ENCODE results near the gene ASXL1. TPM values are rescaled to one million over a fixed set of nuclear protein-coding genes. Genes with fewer than 3 reads are reported as not detected.

ASXL1 gene
- total and polyA plus RNA-seq, 9 of the 15 experiments (the other 6 are each of a cell fraction or from before 2014, with no cell fraction given), result 6.5 to 65.3 (median 32.3) TPM

DNA sequence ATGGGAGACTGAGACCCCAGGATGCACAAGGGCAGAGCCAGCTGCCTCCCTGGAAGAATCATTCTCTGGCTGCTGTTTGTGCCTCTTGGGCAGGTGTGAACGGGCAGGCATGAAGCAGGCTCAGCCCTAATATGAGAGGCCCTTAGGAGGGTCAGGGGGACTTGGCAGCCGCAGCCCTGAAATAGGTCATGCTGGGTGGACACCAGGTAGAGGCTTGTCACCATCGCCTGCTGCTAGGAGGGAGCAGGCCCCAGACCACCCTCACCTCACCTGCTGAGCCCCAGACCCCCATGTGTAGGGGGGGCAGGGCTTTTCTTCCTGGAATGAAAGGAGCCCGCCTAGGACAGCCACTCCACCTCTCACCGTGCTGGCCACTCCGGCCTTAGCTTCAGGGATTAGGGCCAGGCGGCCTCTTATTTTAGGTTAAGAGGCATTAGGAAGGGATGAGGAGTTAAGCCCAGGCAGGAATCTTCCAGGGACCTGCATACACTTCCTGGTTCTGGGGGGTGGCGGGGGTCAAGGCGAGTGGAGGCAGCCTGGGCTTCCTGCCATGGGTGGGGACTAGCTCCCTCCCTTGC is 92.4 kb downstream of the ASXL1 start (continued):
- TF ChIP-seq, protein P1, sequence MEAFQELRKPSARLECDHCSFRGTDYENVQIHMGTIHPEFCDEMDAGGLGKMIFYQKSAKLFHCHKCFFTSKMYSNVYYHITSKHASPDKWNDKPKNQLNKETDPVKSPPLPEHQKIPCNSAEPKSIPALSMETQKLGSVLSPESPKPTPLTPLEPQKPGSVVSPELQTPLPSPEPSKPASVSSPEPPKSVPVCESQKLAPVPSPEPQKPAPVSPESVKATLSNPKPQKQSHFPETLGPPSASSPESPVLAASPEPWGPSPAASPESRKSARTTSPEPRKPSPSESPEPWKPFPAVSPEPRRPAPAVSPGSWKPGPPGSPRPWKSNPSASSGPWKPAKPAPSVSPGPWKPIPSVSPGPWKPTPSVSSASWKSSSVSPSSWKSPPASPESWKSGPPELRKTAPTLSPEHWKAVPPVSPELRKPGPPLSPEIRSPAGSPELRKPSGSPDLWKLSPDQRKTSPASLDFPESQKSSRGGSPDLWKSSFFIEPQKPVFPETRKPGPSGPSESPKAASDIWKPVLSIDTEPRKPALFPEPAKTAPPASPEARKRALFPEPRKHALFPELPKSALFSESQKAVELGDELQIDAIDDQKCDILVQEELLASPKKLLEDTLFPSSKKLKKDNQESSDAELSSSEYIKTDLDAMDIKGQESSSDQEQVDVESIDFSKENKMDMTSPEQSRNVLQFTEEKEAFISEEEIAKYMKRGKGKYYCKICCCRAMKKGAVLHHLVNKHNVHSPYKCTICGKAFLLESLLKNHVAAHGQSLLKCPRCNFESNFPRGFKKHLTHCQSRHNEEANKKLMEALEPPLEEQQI (IDR thresholded peaks at IDR 0.05), result no peak
- no peak for TF ChIP-seq POLR2B (IDR thresholded peaks at IDR 0.05; ENCODE audit: low read depth, partially characterized antibody)

DNA sequence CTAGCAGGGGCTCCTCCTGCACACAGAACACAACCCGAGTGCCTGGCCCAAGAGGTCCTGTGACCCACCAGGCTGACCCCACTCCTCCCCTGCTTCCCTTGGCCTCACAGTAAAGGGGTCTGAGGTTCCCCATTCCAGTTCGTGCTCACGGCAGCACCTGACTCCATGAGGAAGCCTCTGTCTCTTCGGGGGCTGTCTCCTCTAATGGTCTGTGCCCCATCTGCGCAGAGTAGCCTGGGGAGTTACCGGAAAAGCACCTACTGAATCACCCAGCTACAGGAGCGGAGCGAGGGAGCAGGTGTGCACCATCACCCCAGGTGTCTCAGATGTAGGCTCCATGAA is 93.2 kb downstream of the ASXL1 start:
- DNase-seq (ENCODE audit: extremely low read depth in 1 of 4, low spot score in 3 of 4) (no peak), FAIRE-seq (no peak), ATAC-seq (no peak)
- in situ Hi-C loops (cut with MboI) (no loop called here), intact Hi-C loops (cut with micrococcal nuclease) (no loop called here)
- peaks cover 0 to 14% of the 10 kb centered on the region in 2 experiments; a peak in 2 of 5 replicates for H3K4me1 ChIP-seq (replicated peaks in 1 of 2; ENCODE audit: control insufficient read depth in 2 of 2, insufficient read depth in 2 of 2, low read length in 2 of 2)
- ChIA-PET CTCF (ENCODE audit: low intra/inter-chr PET ratio) (no interaction called here), POLR2A (interaction anchor here (0.7 kb wide), 2 partner anchors 22 to 23 kb away, joined by 3 to 4 read pairs; no protein-coding TSS in a partner anchor)
- H3K79me2 ChIP-seq (ENCODE audit: control insufficient read depth, insufficient read depth, low read length), result no peaks in the 10 kb centered on the region
- BruUV-seq (replicated peaks), result no TSS peak
- no peak overlapping the region for H2AFZ ChIP-seq (ENCODE audit: low read depth, low read length)
- H3K27ac ChIP-seq (ENCODE audit: extremely low read depth, low read depth, low read length), result no peak overlapping the region
- peaks cover 99% of the 10 kb centered on the region; the same call in 2 of the 3 replicates for H3K36me3 ChIP-seq (ENCODE audit: control insufficient read depth, insufficient read depth, low read length)
- H3K9ac ChIP-seq (ENCODE audit: insufficient read depth in 1 of 2, low read depth in 2 of 2, low read length in 2 of 2), result no peak overlapping the region
- H3K9me3 ChIP-seq (replicated peaks; ENCODE audit: control insufficient read depth, insufficient read depth, low read depth, low read length), result no peaks in the 10 kb centered on the region
- H3K9me1 ChIP-seq (ENCODE audit: control insufficient read depth, insufficient read depth, low read length), result peaks cover 2% of the 10 kb centered on the region
- H3K4me2 ChIP-seq (ENCODE audit: insufficient read depth, low read length), result no peak overlapping the region
- no peaks in the 10 kb centered on the region for H3K27me3 ChIP-seq (ENCODE audit: control insufficient read depth in 2 of 2, insufficient read depth in 2 of 2, low read length in 2 of 2)
- H4K20me1 ChIP-seq (replicated peaks; ENCODE audit: control insufficient read depth, insufficient read depth, low read length), result 0 out of 2 replicates have a peak, but pooled peaks cover 12% of the 10 kb centered on the region
- 96% methylated on average over 6 of the region's 8 CpGs for WGBS (ENCODE audit: insufficient coverage, low coverage, missing lambda C conversion rate)
- no peak overlapping the region for H3K4me3 ChIP-seq
- no peak for TF ChIP-seq MEIS2 (IDR thresholded peaks at IDR 0.05; ENCODE audit: partially characterized antibody)
- no peak for TF ChIP-seq NCOA4 (IDR thresholded peaks at IDR 0.05; ENCODE audit: partially characterized antibody)
- no peak for TF ChIP-seq STAG1 (CRISPR knock-in tag; IDR thresholded peaks at IDR 0.05; ENCODE audit: borderline replicate concordance)
- TF ChIP-seq, protein P2, sequence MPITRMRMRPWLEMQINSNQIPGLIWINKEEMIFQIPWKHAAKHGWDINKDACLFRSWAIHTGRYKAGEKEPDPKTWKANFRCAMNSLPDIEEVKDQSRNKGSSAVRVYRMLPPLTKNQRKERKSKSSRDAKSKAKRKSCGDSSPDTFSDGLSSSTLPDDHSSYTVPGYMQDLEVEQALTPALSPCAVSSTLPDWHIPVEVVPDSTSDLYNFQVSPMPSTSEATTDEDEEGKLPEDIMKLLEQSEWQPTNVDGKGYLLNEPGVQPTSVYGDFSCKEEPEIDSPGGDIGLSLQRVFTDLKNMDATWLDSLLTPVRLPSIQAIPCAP (CRISPR knock-in tag; IDR thresholded peaks at IDR 0.05; ENCODE audit: borderline replicate concordance), result no peak
- no peak for TF ChIP-seq HDAC2 (IDR thresholded peaks at IDR 0.05)
- TF ChIP-seq MEF2D (tag; conservative IDR thresholded peaks at IDR 0.05; ENCODE audit: low read depth), result no peak
- TF ChIP-seq, protein P3, sequence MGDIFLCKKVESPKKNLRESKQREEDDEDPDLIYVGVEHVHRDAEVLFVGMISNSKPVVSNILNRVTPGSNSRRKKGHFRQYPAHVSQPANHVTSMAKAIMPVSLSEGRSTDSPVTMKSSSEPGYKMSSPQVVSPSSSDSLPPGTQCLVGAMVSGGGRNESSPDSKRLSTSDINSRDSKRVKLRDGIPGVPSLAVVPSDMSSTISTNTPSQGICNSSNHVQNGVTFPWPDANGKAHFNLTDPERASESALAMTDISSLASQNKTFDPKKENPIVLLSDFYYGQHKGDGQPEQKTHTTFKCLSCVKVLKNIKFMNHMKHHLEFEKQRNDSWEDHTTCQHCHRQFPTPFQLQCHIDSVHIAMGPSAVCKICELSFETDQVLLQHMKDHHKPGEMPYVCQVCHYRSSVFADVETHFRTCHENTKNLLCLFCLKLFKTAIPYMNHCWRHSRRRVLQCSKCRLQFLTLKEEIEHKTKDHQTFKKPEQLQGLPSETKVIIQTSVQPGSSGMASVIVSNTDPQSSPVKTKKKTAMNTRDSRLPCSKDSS (IDR thresholded peaks at IDR 0.05; ENCODE audit: low read depth, partially characterized antibody), result no peak
- TF ChIP-seq SLC30A9 (CRISPR knock-in tag; IDR thresholded peaks at IDR 0.05), result no peak
- no peak for TF ChIP-seq FOXJ3 (CRISPR knock-in tag; IDR thresholded peaks at IDR 0.05)
- TF ChIP-seq, protein P4, sequence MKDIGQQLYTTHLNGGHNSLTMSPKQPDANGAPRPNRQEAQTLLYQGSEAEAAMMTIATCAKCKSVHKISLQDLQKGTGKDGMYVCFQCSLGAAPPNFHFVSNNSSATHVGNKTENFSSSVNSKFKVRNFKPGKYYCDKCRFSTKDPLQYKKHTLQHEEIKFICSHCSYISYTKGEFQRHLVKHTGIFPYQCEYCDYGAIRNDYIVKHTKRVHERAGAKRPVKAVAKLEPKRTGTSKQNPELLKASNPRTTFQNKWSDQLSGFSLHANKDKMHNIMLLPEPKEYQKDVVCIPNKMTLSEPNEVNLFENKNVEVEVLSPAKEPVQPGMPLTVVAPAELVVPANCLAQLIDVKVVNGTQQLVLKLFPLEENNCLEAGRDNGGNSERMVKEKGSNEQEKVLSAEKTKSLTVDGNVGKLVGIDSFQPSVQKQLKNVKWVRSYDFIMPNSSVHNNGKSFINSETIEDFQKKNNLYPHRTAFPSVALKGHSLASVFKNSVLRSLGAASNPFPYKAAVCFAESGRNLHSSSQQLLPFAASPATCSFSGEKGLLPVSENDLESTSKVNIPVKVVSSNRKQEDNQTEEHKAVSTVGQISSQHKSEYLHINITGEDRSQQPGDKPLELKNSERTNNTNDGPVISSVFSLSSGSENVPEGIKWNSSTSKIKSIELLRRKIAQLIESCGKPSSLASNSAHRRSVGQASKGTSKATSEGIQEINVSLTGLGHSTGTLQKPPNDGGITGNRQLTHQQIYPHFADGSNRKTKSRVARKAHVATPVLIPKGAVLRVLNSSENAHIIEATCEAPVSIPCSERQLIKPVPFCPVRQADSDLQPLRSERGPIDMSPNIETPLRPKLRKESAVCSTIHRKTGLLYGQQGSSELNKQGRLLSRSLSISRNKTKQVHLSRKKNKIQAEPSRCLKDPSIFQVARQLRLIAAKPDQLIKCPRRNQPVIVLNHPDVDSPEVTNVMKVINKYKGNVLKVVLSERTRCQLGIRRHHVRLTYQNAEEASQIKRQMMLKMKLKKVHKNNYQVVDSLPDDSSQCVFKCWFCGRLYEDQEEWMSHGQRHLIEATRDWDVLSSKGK (CRISPR knock-in tag; IDR thresholded peaks at IDR 0.05), result no peak
- TF ChIP-seq GABPB2 (CRISPR knock-in tag; conservative IDR thresholded peaks at IDR 0.05), result no peak
